OCI-M1 (cell line): Measurements from ENCODE around the gene PEX1.
"Not testable (repeated sequence)": the region's sequence is repeated elsewhere in the genome, so short reads cannot be mapped to it uniquely, and the experiment has no call there.

Experiments
- DNase-seq: peaks from one replicate; lab custom pipeline; 2025; lab: John Stamatoyannopoulos, UW

PEX1 gene

DNA sequence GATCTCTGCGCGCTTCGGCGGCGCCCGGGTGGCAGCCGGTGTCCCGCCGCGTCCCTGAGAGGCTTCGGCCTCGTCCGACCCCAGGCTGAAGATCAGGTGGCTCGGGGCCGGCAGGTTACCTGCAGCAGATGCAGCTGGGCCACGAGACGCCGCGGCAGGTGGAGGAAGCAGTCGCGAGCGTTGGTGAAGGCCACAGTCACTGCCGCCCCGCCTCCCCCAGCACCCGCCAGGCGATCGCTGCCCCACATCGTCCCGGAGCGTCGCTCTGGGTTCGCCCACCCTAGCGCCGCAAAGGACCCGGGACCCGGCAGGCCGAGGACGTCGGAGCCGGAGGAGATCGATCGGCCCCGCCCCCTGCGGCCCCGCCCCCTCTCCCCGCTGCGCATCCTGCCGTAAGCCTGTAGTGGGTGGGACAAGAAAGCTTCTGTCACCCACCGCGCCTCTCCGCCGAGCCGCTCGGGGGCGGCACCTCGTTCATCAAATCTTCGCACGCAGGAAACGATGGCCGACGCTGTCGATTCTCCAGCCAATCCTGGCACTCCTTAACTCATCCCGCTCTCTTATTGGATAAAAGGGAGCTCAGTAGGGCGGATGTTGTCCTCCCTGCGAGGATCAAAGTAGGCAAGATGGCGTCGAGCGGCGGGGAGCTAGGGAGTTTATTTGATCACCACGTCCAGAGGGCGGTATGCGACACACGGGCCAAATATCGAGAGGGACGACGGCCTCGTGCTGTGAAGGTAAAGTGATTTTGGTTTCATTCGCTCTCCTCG lies at the start of gene PEX1, which contains the start of gene RBM48:
Gene PEX1 (minus strand): TSS at position 333 of the 770 bp plus-strand sequence. CDS start 85 bp downstream, at position 248.
Gene RBM48 (plus strand): TSS at position 608 of the 770 bp plus-strand sequence. CDS start 19 bp downstream, at position 627.
- DNase-seq = peak; percentile 100

DNA sequence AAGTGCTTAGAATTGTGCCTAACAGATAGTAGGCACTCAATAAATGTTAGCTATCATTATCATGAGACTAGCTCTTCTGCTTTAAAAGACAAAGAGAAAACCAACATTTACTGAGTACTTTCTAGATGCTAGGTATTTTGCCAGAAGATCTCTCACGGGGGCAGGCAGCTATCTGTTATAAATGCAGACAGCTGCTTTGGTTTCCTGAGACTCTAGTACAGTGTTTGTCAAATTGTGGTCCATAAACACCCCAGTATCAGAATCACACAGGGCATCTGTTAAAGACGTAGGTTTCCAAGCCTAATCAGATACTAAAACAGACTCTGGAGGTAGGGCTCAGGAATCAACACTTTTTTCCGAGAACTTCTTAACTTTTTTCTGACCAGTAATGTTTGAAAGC lies 48.0 kb upstream of the PEX1 start:
- DNase-seq = no peak

DNA sequence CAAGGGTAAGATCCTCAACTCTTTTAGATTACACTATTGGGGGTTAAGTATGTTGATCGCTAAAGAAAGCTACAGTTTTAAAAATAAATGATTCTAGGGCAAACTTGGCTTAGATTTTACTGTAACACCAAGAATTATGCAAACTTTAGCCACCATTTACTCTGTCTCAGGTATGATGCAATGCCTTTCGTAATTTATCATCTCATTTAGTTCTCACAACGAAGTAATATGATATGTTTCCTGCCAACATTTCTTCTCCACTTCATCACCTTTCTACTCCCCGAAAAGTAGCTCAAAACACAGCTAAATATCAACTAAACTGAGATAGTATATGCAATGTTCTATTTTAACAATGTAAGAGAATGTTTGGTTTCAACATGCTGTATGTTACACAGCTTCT lies 40.8 kb upstream of the PEX1 start:
- DNase-seq = no peak

DNA sequence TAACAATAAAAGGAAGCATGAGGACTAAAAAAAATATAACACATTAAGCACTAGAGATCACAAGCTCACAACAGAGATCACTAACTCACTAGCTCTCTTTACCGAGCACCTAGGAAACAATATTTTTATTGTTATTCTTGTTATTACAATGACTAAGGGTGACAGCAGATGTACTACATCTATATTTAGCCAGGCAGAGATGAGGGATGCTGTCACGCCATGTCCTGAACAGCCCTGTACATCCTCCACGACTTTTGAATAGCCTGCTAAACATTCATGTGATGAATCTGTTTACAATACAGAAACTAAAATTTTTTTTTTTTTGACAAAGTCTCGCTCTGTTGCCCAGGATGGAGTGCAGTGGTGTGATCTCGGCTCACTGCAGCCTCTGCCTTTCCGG lies 39.1 kb upstream of the PEX1 start:
- no peak for DNase-seq

DNA sequence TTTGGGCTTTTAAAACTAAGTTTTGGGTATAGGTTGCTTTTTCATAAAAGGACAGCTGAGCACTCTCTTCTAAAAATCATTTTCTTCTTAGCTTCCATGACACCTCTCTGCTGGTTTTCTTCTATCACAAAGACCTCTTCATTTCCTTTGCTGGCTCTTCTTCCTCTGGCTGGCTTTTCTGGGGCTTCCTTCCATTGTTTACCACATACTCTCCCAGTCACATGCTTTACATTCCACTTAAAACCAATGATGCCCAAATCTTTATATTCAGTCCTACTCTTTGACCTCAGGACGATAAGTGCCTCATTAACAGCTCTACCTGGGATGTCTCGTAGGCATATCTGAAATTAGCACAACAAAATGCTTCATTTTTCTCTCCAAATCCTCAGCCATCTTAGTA lies 35.0 kb upstream of the PEX1 start:
- DNase-seq = no peak

DNA sequence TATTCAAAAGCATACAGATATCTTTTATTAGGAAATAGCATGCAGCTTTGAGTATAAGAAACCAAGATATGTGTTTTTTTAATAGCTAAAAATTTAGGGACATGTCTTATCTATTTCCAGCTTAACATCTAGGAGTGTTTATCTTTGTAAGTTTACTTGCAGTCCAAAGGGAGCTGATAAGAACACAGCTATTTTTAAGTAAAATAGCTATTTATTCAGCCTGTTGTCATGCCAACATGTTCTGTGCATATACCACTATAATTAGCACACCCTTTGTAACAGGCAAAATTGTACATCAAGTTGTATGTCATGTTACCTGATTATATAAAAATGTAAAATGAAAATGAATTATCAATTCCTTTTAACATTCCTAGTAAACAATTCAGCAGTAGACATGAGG lies 32.3 kb upstream of the PEX1 start:
- no peak for DNase-seq

DNA sequence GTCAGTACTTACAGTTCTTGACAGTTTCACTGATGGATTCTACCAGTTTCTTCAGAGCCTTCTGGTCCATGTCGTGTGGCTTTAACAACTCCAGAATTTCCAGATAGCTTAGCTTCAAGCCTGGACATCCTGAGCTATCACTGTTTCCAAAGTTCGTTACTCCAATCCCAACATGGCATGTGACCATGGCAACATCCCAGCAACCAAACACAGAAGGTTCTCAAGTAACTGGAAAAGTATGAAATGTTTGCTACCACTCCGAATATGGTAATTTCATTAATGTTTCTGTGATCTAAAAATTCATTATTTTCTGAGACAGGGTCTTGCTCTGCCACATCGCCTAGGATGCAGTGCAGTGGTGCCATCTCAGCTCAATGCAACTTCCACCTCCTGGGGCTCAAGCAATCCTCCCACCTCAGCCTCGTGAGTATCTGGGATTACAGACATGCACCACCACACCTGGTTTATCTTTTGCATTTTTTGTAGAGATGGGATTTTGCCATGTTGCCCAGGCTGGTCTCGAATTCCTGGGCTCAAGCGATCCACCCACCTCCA lies 29.6 kb upstream of the PEX1 start:
- no peak for DNase-seq

DNA sequence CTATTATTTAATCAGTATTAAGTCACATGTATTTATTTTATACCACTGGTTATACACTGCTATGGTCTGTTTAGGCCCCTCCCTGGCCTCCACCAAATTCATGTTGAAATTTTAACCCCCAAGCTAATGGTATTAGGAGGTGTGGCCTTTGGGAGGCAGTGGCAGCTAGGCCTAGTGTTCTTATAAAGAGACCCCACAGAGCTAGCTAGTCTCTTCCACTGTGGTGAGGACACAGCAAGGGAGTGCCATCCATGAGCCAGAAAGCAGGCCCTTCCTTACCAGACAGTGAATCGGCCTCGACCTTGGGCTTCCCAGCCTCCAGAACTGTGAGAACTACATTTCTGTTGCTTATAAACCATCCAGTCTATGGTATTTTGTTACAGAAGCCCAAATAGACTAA lies 28.9 kb upstream of the PEX1 start:
- no peak for DNase-seq

DNA sequence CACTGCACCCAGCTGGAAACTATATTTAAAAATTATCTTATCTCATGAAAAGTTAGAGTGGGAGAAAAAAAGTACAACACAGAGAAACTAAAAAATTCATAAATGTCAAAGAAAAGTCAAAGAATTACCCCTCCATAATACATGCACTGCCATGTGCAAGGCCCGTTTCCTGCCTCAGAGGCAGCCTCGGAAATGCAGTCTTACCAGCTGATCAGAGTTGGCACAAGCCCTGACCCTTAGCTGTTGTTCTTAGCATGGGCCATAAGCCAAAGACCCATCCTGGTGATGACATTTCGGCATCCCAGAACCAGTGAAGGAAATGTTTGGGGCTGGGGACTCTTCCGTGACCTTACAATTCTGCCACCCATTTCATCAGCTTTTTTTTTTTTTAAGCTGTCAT lies 21.9 kb upstream of the PEX1 start:
- no peak for DNase-seq

DNA sequence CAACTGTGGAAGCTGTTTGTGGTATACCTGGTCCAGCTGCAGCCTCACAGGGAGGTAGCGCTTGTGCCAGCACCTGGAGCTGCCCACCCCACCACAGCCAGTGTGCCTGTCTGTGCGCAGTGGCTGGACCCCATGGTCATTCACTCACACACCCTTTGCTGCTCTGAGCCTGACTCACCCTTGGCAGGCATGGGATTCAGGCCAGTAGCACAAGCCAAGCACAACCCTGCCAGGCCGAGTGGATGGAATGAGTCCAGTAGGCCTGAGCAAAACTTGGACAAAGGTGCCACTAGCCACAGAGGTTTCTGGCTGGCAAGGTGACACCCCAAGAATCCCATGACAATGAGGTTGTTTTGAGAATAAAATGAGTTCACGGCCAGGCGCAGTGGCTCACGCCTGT lies 19.3 kb upstream of the PEX1 start:
- DNase-seq = no peak

DNA sequence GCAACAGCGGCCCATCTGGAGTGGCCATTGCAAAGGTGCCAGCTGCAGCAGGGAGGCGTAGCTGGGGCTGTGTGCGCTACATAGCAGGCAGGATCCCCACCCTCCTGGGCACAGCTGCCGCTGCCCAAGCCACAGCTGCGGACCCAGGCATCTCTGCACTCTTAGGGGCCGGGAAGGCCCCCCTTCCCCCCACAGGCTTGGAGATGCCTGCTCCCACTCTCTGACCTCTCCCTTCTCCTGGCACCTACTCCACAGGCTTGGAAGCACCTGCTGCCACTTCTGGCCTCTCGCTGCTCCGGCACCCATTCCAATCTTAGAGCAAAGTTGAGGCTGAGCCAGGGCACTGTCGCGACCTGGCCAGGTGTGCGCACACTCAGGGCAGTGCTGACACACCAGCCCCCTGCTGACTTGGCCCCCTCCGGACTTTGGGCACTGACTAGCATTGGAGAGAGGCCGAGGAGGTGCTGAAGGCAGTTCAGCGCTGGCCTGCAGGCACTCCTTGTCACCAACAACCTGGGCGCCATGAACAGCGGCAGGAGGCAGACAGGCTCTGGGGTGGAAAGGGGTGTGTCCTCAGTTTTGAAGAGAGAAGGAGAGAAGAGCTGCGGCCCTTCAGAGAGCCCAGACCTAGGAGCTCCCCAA lies 18.7 kb upstream of the PEX1 start:
- DNase-seq = no peak

DNA sequence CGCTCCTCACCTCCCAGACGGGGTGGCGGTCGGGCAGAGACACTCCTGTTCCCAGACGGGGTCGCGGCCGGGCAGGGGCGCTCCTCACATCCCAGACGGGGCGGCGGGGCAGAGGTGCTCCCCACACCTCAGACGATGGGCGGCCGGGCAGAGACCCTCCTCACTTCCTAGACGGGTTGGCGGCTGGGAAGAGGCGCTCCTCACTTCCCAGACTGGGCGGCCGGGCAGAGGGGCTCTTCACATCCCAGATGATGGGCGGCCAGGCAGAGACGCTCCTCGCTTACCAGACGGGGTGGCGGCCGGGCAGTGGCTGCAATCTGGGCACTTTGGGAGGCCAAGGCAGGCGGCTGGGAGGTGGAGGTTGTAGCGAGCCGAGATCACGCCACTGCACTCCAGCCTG lies 16.8 kb upstream of the PEX1 start:
- DNase-seq = not testable (repeated sequence)

DNA sequence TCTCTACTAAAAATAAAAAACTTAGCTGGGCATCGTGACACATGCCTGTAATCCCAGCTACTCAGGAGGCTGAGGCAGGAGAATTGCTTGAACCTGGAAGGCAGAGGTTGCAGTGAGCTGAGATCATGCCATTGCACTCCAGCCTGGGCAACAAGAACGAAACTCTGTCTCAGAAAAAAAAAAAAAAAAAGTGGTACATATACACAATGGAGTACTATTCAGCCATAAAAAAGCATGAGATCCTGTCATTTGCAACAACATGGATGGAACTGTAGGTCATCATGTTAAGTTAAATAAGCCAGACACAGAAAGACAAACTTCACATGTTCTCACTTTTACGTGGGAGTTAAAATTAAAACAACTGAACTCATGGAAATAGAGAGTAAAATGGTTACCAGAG lies 15.2 kb upstream of the PEX1 start:
- DNase-seq = not testable (repeated sequence)

DNA sequence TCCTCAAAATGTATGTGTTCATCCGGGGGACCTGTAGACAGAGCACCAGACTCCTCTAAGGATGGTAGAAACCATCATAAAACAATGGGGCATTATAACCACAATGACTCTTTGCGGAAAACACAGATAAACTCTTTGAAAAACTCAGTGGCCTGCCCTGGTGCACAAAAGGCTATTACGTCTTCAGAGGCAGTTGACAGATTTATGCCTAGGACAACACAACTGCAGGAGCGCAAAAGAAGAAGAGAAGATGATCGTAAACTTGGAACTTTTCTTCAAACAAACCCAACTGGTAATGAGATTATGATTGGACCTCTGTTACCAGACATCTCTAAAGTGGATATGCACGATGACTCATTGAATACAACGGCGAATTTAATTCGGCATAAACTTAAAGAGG lies 6.3 kb upstream of the PEX1 start:
- no peak for DNase-seq

DNA sequence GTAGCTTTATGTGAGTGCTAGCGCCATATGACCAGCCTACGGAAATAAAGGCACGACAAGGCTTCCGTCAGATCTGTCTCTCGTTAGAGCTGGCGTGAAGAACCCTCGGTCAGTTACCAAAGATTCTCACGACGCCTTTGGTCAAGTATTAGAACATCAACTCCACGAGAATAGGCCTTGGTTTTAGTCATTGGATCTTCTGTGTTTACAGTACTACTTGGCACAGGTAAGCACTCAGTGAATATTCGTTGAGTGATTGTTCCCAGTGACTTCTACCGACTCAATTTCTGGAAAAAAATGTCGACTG lies 591 bp upstream of the PEX1 start:
- DNase-seq = no peak

DNA sequence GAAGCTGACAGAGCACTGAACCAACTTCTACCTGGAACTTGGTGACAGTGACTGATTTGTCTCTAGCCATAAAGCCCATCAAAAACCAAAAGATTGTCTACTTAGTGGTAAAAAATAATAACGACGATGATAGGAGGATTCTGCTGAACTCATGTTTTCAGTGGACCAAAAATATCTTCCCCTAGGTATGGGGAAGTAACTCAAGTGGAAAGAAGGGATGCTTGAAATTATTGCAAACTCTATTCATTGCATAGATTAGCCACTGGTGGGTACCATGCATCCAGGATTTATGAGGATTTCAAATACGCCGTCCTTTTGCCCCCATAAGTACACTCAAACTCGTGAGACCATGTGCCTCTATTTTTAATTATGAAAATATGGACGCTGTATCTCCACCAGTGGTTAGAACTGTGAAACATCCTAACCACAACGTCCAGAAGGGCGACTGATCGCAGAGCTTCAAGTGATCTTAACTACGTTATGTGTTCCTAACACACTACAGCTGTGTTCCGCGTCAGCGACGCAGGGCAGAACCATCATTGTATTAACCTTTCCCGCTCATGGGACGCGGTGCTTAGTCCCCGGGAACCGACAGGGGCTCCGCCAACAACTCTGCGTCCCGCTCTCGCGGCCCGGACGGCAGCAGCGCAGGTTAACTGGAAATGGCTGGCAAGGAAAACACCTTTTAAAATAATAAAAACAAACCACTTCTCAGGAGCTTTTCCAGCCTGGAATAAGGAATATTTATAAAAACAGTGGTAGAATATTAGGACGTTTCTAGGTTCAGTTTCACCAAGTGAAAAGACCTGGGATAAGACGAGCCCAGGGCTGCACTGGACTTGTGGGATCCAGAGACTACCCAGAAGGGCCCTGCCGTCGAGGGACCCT lies 776 bp downstream of the PEX1 start:
- peak; percentile 99 for DNase-seq

DNA sequence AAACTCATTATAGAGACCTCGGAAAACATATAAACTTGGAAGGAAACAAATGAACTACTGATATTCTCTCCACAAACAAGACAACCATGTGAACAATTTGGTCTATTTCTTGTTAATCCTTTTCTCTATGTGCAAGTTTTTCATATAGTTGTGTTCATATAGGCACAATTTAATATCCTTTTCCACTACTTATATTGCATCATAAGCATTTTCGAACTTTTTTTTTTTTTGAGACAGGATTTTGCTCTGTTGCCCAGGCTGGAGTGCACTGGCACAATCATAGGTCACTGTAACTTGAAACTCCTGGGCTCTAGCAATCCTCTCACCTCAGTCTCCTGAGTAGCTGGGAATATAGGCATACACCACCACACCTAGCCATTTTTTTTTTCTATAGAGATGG lies 5.2 kb downstream of the PEX1 start:
- no peak for DNase-seq

DNA sequence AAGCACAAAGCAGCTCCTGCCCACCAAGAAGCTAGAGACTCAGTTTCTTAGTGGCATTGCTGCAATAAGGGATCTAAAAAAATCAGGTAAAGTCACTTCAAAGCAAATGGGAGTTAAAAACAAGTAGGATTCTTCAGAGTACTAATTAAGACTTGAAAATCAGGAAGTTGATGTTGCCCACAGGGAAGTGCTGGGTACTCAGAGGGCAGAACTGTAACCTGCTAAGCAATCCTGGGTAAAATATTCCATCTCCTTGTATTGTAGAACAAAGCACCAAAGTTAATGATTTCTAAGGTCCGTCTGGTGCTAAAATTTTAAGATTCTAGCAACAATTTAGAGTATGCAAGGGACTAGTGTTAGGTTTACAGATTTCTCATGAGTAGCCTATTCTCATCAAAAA lies 8.3 kb downstream of the PEX1 start:
- no peak for DNase-seq

DNA sequence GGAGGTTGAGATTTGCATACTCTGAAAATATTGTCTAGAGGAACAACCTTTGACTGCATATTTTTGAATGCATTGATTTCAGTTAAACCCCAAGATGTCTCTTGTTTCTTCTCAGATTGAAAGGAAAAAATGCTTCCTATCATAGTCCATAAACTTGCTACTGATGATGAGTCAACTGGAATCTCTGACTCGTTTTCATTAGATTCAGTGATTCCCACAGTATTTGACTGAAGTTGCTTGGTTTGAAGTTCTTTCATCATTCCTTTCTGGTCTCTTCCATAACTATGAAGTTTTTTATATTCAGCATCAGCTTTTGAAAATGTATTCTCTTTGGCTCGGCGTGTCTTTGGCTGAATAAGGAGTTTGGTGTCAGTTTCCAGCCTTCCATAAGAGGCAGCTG lies 10.7 kb downstream of the PEX1 start:
- no peak for DNase-seq

DNA sequence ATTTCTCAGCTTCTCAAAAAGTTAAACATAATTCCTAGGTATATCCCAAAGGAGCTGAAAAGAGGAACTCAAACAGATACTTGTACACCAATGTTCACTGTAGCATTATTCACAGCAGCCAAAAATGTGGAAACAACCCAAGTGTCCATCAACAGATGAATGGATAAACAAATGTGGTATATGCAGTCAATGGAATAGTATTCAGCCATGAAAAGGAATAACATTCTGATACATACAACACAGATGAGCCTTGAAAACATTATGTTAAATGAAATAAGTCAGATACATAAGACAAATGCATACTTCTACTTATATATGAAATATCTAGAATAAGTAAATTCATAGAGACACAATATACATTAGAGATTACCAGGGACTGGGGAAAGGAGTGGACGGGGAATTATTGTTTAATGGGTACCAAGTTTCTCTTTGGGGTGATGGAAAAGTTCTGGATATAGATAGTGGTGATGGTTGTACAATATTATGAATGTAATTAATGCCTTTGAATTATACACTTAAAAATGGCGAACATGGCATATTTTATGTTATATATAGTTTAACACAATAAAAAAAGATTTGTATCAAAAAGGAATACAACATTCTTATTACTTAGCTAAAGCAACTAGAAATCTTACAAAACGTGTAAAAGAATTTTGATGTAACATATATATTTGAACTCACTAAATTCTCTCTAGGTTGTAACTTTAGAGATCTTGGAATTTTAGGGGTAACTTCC lies 15.0 kb downstream of the PEX1 start:
- DNase-seq = no peak

DNA sequence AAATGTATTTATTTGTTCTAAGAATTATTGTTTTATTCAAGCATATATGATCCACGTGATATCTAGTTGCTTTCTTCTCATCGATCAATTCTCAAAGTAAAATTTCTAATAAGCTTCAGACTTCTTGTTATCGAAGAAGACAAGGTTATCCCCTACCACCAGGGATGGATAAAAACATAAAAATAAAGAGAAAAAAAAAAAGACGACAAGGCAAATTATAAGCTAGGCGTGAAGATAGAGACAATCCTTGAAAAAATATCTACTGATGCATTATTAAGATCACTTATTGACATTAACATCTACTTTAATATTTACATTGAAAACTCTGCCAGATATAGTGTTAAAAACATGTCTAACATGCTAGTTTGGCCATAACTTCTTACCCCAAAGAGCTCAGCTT lies 19.4 kb downstream of the PEX1 start:
- DNase-seq = no peak

DNA sequence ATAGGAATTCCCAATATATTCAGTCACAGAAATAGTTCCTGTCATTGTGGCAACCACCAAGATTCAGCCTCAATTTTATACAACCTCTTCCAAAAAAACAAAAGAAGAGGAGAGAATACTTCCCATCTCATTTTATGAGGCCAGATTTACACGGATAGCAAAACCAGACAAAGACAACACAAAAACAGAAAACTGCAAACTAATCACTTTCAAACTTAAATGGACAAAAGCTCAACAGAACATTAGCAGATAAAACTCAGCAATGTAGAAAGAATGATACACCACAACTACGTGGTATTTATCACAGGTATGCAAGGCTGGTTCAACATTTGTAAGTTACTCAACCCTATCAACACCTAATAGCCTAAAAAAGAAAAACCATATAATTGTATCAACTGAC lies 22.0 kb downstream of the PEX1 start:
- no peak for DNase-seq
